CD4-positive, alpha-beta memory T cell (primary cell): ENCODE results near the gene HPD. TPM values are rescaled to one million over a fixed set of nuclear protein-coding genes. Genes with fewer than 3 reads are reported as not detected.

Experiments used
- CTCF ChIA-PET: fragments of 350-600 bp; sonication (Branson Sonifier 250); formaldehyde crosslinking; loops from one replicate; lab custom pipeline; 2021; ENCODE audit warnings: inconsistent platforms; ENCODE audit not compliant: partially characterized antibody; lab: Charles Lee
- POLR2A ChIA-PET: fragments of 350-600 bp; sonication (Branson Sonifier 250); formaldehyde crosslinking; loops from one replicate; lab custom pipeline; 2021; ENCODE audit not compliant: partially characterized antibody; lab: Charles Lee
- DNase-seq, 5 donors: peaks; one replicate each; pipeline versions ENCODE4 v3.0.0 to v3.0.0-alpha.2; 2020 to 2022; ENCODE audit warnings: mixed read lengths in 1 of 5
- H3K27ac ChIP-seq: one replicate; pipeline ENCODE4 v1.7.0; 2013; ENCODE audit warnings: low read depth, low read length
- H3K27me3 ChIP-seq: 2 replicates; pipeline ENCODE4 v1.7.0; 2013; ENCODE audit warnings: mild to moderate bottlenecking, low read length, moderate library complexity; ENCODE audit not compliant: insufficient read depth
- H3K36me3 ChIP-seq: 2 replicates; pipeline ENCODE4 v1.7.0; 2013; ENCODE audit warnings: mild to moderate bottlenecking, low read length, moderate library complexity; ENCODE audit not compliant: insufficient read depth
- H3K4me1 ChIP-seq: 2 replicates; pipeline ENCODE4 v1.7.0; 2013; ENCODE audit warnings: mild to moderate bottlenecking, low read length, moderate library complexity; ENCODE audit not compliant: insufficient read depth
- H3K4me3 ChIP-seq, 2 donors: one replicate each; pipeline ENCODE4 v1.7.0; 2013; ENCODE audit warnings: low read length in 2 of 2, mild to moderate bottlenecking in 1 of 2
- H3K9me3 ChIP-seq, 2 donors: one replicate each; pipeline ENCODE4 v1.7.0; 2013; ENCODE audit warnings: low read length in 2 of 2, control low read depth in 1 of 2; ENCODE audit not compliant: control insufficient read depth in 1 of 2
- H3K27ac Mint-ChIP-seq, 7 donors: one replicate each; pipeline ENCODE4 v1.8.0; 2020 to 2021; ENCODE audit warnings: mixed read lengths in 7 of 7, mild to moderate bottlenecking in 6 of 7, inconsistent platforms in 3 of 7, moderate library complexity in 3 of 7
- H3K27me3 Mint-ChIP-seq, 2 donors: one replicate each; pipeline ENCODE4 v1.8.0; 2020 to 2021; ENCODE audit warnings: mixed read lengths in 2 of 2
- H3K36me3 Mint-ChIP-seq, 2 donors: one replicate each; pipeline ENCODE4 v1.8.0; 2020 to 2021; ENCODE audit warnings: mixed read lengths in 2 of 2, inconsistent platforms in 1 of 2, mild to moderate bottlenecking in 1 of 2
- H3K4me1 Mint-ChIP-seq, 4 donors: one replicate each; pipeline ENCODE4 v1.8.0; 2020 to 2021; ENCODE audit warnings: mixed read lengths in 4 of 4, mild to moderate bottlenecking in 1 of 4
- H3K4me3 Mint-ChIP-seq, 8 donors: one replicate each; pipeline ENCODE4 v1.8.0; 2020 to 2021; ENCODE audit warnings: mixed read lengths in 8 of 8, mild to moderate bottlenecking in 7 of 8, moderate library complexity in 6 of 8, inconsistent platforms in 3 of 8
- H3K9me3 Mint-ChIP-seq, 8 donors: one replicate each; pipeline ENCODE4 v1.8.0; 2020 to 2021; ENCODE audit warnings: mixed read lengths in 8 of 8, mild to moderate bottlenecking in 5 of 8, inconsistent platforms in 3 of 8, moderate library complexity in 1 of 8
- intact Hi-C: fragments of 100-400 bp; cut with micrococcal nuclease; formaldehyde crosslinking; loops from one replicate; pipeline ENCODE4 v1.15.1; 2023
- polyA plus RNA-seq, 2 donors: library from polyadenylated mRNA; unstranded; fragments of 300-500 nt; fragmentation: Illumina TruSeq; gene quantifications; one replicate each; pipeline ENCODE4 v1.2.3, GENCODE V29; 2021
- total RNA-seq, 2 experiments: library from RNA; stranded (reverse); gene quantifications; one replicate each; pipeline ENCODE4 v1.2.3, GENCODE V29; 2021

The HPD gene
- total and polyA plus RNA-seq, 4 experiments from 2014 or later = not detected

DNA sequence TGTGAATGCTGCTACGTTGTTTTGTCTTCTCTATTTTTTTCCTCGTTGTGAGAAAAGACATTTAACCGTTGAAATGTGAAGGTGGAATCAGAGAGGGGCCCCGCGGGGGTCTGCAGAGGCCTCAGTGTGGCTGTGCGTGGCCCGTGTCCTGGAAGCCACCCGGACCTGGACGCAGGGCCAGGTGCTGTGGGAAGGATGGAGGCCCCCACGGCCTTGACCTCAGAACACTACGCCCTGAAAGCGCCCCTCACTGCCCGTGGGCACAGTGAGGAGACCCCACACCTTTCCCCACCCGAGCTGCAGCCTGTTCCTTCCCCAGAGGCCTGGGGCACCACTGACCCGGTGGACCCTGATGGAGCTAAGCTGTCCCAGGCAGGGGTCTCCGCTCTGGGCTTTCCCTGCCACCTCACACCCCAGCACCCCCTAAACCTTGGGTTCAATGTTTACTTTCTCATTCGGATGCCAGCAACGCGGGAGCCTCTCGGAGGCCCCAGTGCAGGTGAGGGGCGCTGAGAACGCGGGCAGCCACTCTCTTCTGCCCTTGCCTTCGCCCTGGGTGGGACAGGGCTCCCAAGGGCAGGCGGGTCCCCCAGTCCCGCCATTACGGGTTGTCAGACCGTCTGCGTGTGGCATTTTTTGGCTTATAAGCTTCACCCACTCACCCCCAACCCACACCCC is 27.9 kb downstream of the HPD start:
- peaks cover 54% of the 10 kb centered on the region for H3K36me3 ChIP-seq
- POLR2A ChIA-PET = no interaction called here
- peaks cover 0 to 6% (median 0%) of the 10 kb centered on the region in 4 donors for H3K4me1 Mint-ChIP-seq

DNA sequence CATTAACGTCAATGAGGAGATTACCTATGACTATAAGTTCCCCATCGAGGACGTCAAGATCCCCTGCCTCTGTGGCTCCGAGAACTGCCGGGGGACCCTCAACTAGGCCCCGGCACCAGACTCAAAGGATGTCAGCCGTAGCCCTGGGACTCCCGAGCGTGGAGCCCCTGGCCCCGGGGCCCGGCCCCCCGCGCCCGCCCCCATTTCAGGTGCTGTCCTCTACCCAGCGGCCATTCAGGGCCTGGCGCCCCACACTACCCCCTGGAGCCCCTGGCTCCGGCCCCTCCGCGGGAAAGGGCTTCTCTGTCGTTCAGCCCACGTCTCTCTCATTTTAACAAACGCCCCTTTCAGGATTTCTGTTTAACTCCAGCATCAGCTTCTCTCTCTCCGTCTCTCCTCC is 28.5 kb downstream of the HPD start:
- POLR2A ChIA-PET = interaction anchor here (44.6 kb wide), 1 partner anchor 39 kb away, joined by 2727 read pairs; the partner anchor contains the start of genes RHOF and SETD1B
- Mint-ChIP-seq H3K4me1 (peaks cover 0 to 6% (median 0%) of the 10 kb centered on the region in 4 donors), H3K4me3 (no peak overlapping the region), H3K27ac (peak overlapping the region in 1 of 7 donors; percentile 70), H3K36me3 (peaks cover 43 to 54% of the 10 kb centered on the region in 2 donors), H3K9me3 (peaks cover 0 to 2% (median 0%) of the 10 kb centered on the region in 8 donors), H3K27me3 (no peaks in the 10 kb centered on the region)
- H3K4me3 ChIP-seq = no peak overlapping the region
- intact Hi-C loops = no loop called here
- no peaks in the 10 kb centered on the region for H3K27me3 ChIP-seq
- H3K27ac ChIP-seq = no peak overlapping the region
- DNase-seq = no peak
- no peaks in the 10 kb centered on the region for H3K9me3 ChIP-seq
- H3K4me1 ChIP-seq = no peaks in the 10 kb centered on the region
- CTCF ChIA-PET = no interaction called here
- H3K36me3 ChIP-seq = peaks cover 54% of the 10 kb centered on the region

More for the DNA sequence above, 27.9 kb downstream of the HPD start:
- Mint-ChIP-seq H3K27ac (peak overlapping the region in 1 of 7 donors; percentile 70), H3K9me3 (peaks cover 0 to 2% (median 0%) of the 10 kb centered on the region in 8 donors), H3K36me3 (peaks cover 43 to 53% of the 10 kb centered on the region in 2 donors), H3K4me3 (no peak overlapping the region), H3K27me3 (no peaks in the 10 kb centered on the region)
- intact Hi-C loops = no loop called here
- DNase-seq = no peak
- no peaks in the 10 kb centered on the region for H3K4me1 ChIP-seq
- no peaks in the 10 kb centered on the region for H3K9me3 ChIP-seq
- H3K4me3 ChIP-seq = no peak overlapping the region
- CTCF ChIA-PET = no interaction called here
- no peaks in the 10 kb centered on the region for H3K27me3 ChIP-seq
- H3K27ac ChIP-seq = no peak overlapping the region

DNA sequence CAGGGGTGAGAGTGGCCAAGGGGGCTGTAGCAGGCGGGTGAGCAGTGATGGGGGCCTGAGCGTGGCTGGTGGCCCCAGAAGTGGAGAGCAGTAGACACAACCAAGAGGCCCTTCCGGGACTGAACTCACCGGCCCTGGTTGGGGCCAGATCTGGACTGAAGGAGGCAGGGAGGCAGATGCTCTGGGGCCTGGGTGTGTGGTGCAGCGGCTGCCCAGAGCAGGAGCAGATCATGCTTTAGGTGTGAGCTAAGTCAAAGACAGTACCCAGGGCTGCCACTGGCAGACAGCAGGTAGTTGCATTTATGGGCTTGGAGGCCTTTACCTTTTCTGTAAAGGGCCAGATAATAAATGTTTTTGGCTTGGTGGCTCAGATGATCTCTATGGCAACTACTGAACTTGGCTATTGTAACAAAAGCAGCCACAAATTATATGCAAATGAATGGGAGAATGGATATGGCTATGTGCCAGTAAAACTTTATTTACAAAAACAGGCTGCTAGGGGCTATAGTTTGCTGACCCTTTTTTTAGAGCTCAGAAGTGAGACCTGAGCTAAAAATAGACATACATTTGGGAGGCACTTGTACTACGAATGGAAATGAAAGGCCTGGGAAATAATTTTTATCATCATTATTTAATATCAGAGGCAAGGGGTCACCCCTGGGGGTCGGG is 29.3 kb downstream of the HPD start:
- no peak overlapping the region for H3K27ac ChIP-seq
- no peaks in the 10 kb centered on the region for H3K4me1 ChIP-seq
- H3K27ac Mint-ChIP-seq = peak overlapping the region in 2 of 7 donors; percentile 27 to 51
- H3K4me3 Mint-ChIP-seq = no peak overlapping the region
- no peak overlapping the region for H3K4me3 ChIP-seq
- peaks cover 43 to 58% of the 10 kb centered on the region in 2 donors for H3K36me3 Mint-ChIP-seq
- POLR2A ChIA-PET = interaction anchor here (44.6 kb wide), 1 partner anchor 39 kb away, joined by 2727 read pairs; the partner anchor contains the start of genes RHOF and SETD1B
- no peaks in the 10 kb centered on the region for H3K27me3 Mint-ChIP-seq
- H3K4me1 Mint-ChIP-seq = peaks cover 0 to 6% (median 0%) of the 10 kb centered on the region in 4 donors
- CTCF ChIA-PET = no interaction called here
- peaks cover 0 to 2% (median 0%) of the 10 kb centered on the region in 8 donors for H3K9me3 Mint-ChIP-seq
- intact Hi-C loops = no loop called here
- no peaks in the 10 kb centered on the region for H3K9me3 ChIP-seq
- H3K36me3 ChIP-seq = peaks cover 54% of the 10 kb centered on the region
- H3K27me3 ChIP-seq = no peaks in the 10 kb centered on the region
- DNase-seq = no peak

DNA sequence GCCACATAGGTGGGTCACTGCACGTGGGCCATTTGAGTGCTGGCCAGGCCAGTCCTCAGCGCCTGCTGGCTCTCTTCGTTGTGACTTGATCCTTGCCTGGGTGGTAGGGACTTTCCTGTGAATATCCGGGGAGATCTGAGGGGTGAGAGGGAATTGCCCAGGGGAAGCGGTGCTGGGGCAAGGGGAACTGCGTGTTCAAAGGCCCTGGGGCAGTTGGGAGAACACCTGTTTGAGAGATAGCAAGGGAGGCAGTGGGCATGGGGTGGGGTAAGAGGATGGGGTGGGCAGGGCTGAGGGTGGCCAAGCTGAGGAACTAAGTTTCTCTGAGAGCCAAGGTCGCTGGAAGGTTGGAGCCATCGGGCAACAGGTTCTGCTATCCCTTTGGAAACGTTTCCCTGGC is 29.8 kb downstream of the HPD start:
- Mint-ChIP-seq H3K4me1 (peaks cover 0 to 3% (median 0%) of the 10 kb centered on the region in 4 donors), H3K27me3 (no peaks in the 10 kb centered on the region), H3K36me3 (peaks cover 43 to 62% of the 10 kb centered on the region in 2 donors), H3K27ac (peak overlapping the region in 6 of 7 donors; percentile 27 to 88 (median 54)), H3K4me3 (no peak overlapping the region), H3K9me3 (peaks cover 0 to 2% (median 0%) of the 10 kb centered on the region in 8 donors)
- Histone ChIP-seq H3K27ac (no peak overlapping the region), H3K9me3 (no peaks in the 10 kb centered on the region), H3K36me3 (peaks cover 59% of the 10 kb centered on the region), H3K4me1 (no peaks in the 10 kb centered on the region), H3K27me3 (no peaks in the 10 kb centered on the region), H3K4me3 (no peak overlapping the region)
- ChIA-PET CTCF (interaction anchor here (1.2 to 4.4 kb wide), 4 partner anchors 9 to 35 kb away, joined by 3 to 28 read pairs (median 6); partner anchors contain the start of gene RHOF), POLR2A (interaction anchor here (1.4 to 44.6 kb wide), 5 partner anchors 8 to 90 kb away, joined by 3 to 2727 read pairs (median 7); partner anchors contain the start of genes CFAP251, RHOF and SETD1B)
- DNase-seq = no peak
- intact Hi-C loops = no loop called here

DNA sequence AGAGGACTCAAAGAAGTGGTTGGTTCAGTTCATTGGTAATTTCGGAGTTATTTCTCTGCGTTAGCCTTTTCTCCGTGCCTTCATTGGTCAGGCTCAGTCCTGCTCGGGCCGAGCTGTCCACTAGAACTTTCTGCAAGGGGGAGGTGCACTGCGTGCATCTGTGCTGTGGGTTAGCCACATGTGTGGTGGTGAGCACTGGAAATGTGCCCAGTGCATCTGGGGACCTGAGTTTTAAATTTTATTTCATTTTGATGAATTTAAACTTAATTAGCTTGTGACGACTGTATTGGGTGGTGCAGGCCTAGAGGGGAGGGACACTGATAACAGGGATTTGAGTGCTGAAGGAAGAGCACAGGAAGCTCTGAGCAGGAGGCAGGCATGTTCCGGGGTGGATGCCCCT is 30.4 kb downstream of the HPD start:
- intact Hi-C loops = no loop called here
- CTCF ChIA-PET = interaction anchor here (1.2 to 4.4 kb wide), 4 partner anchors 10 to 34 kb away, joined by 3 to 28 read pairs (median 6); partner anchors contain the start of gene RHOF
- Mint-ChIP-seq H3K36me3 (peaks cover 43 to 67% of the 10 kb centered on the region in 2 donors), H3K27ac (peak overlapping the region in 3 of 7 donors; percentile 27 to 57 (median 56)), H3K4me3 (no peak overlapping the region), H3K27me3 (no peaks in the 10 kb centered on the region), H3K9me3 (peaks cover 0 to 2% (median 0%) of the 10 kb centered on the region in 8 donors), H3K4me1 (peaks cover 0 to 3% (median 0%) of the 10 kb centered on the region in 4 donors)
- H3K4me3 ChIP-seq = no peak overlapping the region
- H3K27ac ChIP-seq = no peak overlapping the region
- no peak for DNase-seq
- H3K27me3 ChIP-seq = no peaks in the 10 kb centered on the region
- peaks cover 64% of the 10 kb centered on the region for H3K36me3 ChIP-seq
- H3K9me3 ChIP-seq = no peaks in the 10 kb centered on the region
- POLR2A ChIA-PET = interaction anchor here (1.4 to 44.6 kb wide), 6 partner anchors 9 to 90 kb away, joined by 3 to 2727 read pairs (median 8); partner anchors contain the start of genes CFAP251, RHOF and SETD1B
- no peaks in the 10 kb centered on the region for H3K4me1 ChIP-seq

DNA sequence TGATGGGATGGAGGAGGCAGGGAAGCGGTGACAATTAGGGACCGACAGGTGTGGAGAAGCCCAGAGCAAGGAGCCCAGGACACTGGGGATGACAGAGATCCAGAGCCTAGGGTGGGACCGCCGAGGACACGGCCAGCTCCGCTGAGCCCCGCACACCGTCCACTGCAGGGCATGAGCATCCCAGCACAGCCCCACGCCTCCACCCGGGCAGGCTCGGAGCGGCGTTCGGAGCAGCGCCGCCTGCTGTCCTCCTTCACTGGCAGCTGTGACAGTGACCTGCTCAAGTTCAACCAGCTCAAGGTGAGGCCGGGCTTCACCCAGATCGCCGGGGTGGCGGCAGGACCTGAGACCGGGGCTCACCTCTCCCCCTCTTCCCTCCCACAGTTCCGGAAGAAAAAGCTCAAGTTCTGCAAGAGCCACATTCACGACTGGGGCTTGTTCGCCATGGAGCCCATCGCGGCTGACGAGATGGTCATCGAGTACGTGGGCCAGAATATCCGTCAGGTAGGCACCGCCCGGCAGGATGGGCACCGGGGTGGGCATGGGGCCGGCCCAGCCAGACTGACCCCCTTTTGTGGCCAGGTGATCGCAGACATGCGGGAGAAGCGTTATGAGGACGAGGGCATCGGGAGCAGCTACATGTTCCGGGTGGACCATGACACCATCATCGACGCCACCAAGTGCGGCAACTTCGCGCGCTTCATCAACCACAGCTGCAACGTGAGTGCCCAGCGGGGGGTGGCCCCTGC is 31.1 kb downstream of the HPD start:
- DNase-seq = no peak
- Mint-ChIP-seq H3K9me3 (peaks cover 0 to 2% (median 0%) of the 10 kb centered on the region in 8 donors), H3K4me1 (peaks cover 0 to 3% (median 0%) of the 10 kb centered on the region in 4 donors), H3K36me3 (peaks cover 43 to 66% of the 10 kb centered on the region in 2 donors), H3K27ac (peak overlapping the region in 3 of 7 donors; percentile 32 to 74 (median 46)), H3K4me3 (no peak overlapping the region), H3K27me3 (no peaks in the 10 kb centered on the region)
- POLR2A ChIA-PET = interaction anchor here (1.4 to 44.6 kb wide), 6 partner anchors 8 to 91 kb away, joined by 3 to 2727 read pairs (median 8); partner anchors contain the start of genes CFAP251, RHOF and SETD1B
- Histone ChIP-seq H3K9me3 (no peaks in the 10 kb centered on the region), H3K27ac (no peak overlapping the region), H3K4me3 (no peak overlapping the region), H3K36me3 (peaks cover 65% of the 10 kb centered on the region), H3K27me3 (no peaks in the 10 kb centered on the region), H3K4me1 (no peaks in the 10 kb centered on the region)
- CTCF ChIA-PET = interaction anchor here (0.8 to 4.4 kb wide), 6 partner anchors 11 to 33 kb away, joined by 3 to 28 read pairs (median 6); partner anchors contain the start of gene RHOF
- intact Hi-C loops = no loop called here
